Measurements from ENCODE around the gene MBOAT7. TPM values are rescaled to one million over a fixed set of nuclear protein-coding genes. Genes with fewer than 3 reads are reported as not detected.

MBOAT7 gene
- total and polyA plus RNA-seq, 2 of the 8 experiments (the other 6 are each of a cell fraction or from before 2014, with no cell fraction given), result 85.5 to 90.9 TPM

DNA sequence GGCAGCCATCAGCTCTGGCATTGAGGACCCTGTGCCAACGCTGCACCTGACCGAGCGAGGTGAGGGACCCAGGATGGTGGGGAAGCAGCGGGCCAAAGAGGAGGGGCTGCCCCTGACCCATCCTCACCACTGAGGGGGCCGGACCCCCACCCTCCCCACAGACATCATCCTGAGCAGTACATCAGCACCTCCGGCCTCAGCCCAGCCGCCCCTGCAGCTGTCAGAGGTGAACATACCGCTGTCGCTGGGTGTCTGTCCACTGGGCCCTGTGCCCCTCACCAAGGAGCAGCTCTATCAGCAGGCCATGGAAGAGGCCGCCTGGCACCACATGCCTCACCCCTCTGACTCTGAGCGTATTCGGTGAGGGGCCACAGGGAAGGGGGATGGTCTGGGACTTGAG is 37.1 kb downstream of the MBOAT7 start:
- H4K5ac ChIP-seq (ENCODE audit: insufficient read length, low read depth, low read length), result no peak overlapping the region
- TF ChIP-seq TAF1 (IDR thresholded peaks at IDR 0.05; ENCODE audit: low read depth, low read length) (no peak), TBP (IDR thresholded peaks at IDR 0.05; ENCODE audit: low read depth, low read length) (no peak), RAD21 (IDR thresholded peaks at IDR 0.05 in 1 of 2, conservative IDR thresholded peaks at IDR 0.05 in 1 of 2; ENCODE audit: low read depth in 2 of 2, low read length in 2 of 2) (no peak), CREB1 (IDR thresholded peaks at IDR 0.05) (no peak), SP4 (IDR thresholded peaks at IDR 0.05; ENCODE audit: low read length) (no peak), RNF2 (IDR thresholded peaks at IDR 0.05; ENCODE audit: borderline replicate concordance, low read depth, low read length, missing control alignments, poor library complexity, severe bottlenecking) (no peak)
- CTCF ChIA-PET (ENCODE audit: partially characterized antibody), result no interaction called here

More for the DNA sequence above, 37.1 kb downstream of the MBOAT7 start:
- Histone ChIP-seq H3K36me3 (ENCODE audit: control insufficient read depth in 2 of 4, insufficient read depth in 4 of 4, low read length in 3 of 4) (peaks cover 38 to 81% (median 74%) of the 10 kb centered on the region in 4 experiments), H3K23ac (ENCODE audit: insufficient read length) (no peak overlapping the region), H2AFZ (ENCODE audit: low read length) (no peak overlapping the region), H3K4me2 (ENCODE audit: insufficient read depth in 1 of 2, low read depth in 2 of 2, low read length in 2 of 2) (no peak overlapping the region), H2BK120ac (replicated peaks; ENCODE audit: low read depth, low read length) (no peak overlapping the region), H3K27me3 (replicated peaks in 1 of 4; ENCODE audit: control insufficient read depth in 3 of 4, extremely low read depth in 1 of 4, insufficient read depth in 3 of 4, low read length in 3 of 4) (no peaks in the 10 kb centered on the region), H3K27ac (ENCODE audit: low read depth, low read length) (no peak overlapping the region), H2AK5ac (ENCODE audit: low read depth, low read length) (no peak overlapping the region), H3K14ac (ENCODE audit: insufficient read length) (no peak overlapping the region), H4K91ac (replicated peaks; ENCODE audit: insufficient read length, low read length) (no peak overlapping the region), H3K4me1 (replicated peaks in 1 of 4; ENCODE audit: control insufficient read depth in 3 of 4, insufficient read depth in 4 of 4, low read length in 3 of 4) (no peaks in the 10 kb centered on the region), H2BK15ac (ENCODE audit: low read length) (no peak overlapping the region), H3K56ac (replicated peaks; ENCODE audit: insufficient read length, low read depth, low read length) (no peak overlapping the region), H3K4ac (replicated peaks; ENCODE audit: insufficient read length, low read depth, low read length) (no peak overlapping the region), H2BK5ac (ENCODE audit: low read depth, low read length) (no peak overlapping the region), H4K20me1 (replicated peaks in 1 of 2; ENCODE audit: control insufficient read depth in 1 of 2, insufficient read depth in 2 of 2, low read length in 2 of 2) (peaks cover 11 to 23% of the 10 kb centered on the region in 2 experiments), H3K9ac (replicated peaks in 1 of 4; ENCODE audit: extremely low read depth in 1 of 4, low read depth in 3 of 4, low read length in 3 of 4) (no peak overlapping the region), H3K18ac (ENCODE audit: extremely low read depth, low read length) (no peak overlapping the region), H3K4me3 (ENCODE audit: extremely low read depth in 1 of 4, insufficient read depth in 2 of 4, low read depth in 3 of 4, low read length in 4 of 4) (no peak overlapping the region), H3K23me2 (ENCODE audit: low read depth, low read length) (no peaks in the 10 kb centered on the region), H3K79me1 (ENCODE audit: low read depth, low read length) (no peaks in the 10 kb centered on the region; the same call in 1 of the 2 replicates), H3K9me3 (ENCODE audit: insufficient read depth in 2 of 2, low read depth in 1 of 2, low read length in 1 of 2) (no peaks in the 10 kb centered on the region), H3K79me2 (ENCODE audit: control insufficient read depth in 1 of 2, insufficient read depth in 2 of 2, low read length in 2 of 2) (no peaks in the 10 kb centered on the region), H4K8ac (ENCODE audit: extremely low read depth, insufficient read depth, low read length) (no peak overlapping the region), H2BK20ac (ENCODE audit: low read length) (no peak overlapping the region), H2BK12ac (ENCODE audit: low read depth, low read length) (no peak overlapping the region)
- 91% methylated on average over 12 of the region's 12 CpGs; no CpG with 5 or more reads in 1 of the 2 experiments for WGBS, 2 experiments (ENCODE audit: extremely low coverage in 1 of 2, insufficient coverage in 1 of 2, insufficient read length in 1 of 2, insufficient replicate concordance in 2 of 2, low coverage in 1 of 2, low lambda C conversion rate in 2 of 2, missing lambda C conversion rate in 1 of 2)
- POLR2A ChIA-PET (ENCODE audit: partially characterized antibody), result interaction anchor here (0.5 to 14.8 kb wide), 8 partner anchors 12 to 193 kb away, joined by 3 to 348 read pairs (median 4); partner anchors contain the start of genes CNOT3 and TSEN34
- no peak for FAIRE-seq
- DNase-seq (ENCODE audit: low read depth in 1 of 2, low spot score in 2 of 2), result no peak
